ENCODE results near the gene FSIP1.

DNA sequence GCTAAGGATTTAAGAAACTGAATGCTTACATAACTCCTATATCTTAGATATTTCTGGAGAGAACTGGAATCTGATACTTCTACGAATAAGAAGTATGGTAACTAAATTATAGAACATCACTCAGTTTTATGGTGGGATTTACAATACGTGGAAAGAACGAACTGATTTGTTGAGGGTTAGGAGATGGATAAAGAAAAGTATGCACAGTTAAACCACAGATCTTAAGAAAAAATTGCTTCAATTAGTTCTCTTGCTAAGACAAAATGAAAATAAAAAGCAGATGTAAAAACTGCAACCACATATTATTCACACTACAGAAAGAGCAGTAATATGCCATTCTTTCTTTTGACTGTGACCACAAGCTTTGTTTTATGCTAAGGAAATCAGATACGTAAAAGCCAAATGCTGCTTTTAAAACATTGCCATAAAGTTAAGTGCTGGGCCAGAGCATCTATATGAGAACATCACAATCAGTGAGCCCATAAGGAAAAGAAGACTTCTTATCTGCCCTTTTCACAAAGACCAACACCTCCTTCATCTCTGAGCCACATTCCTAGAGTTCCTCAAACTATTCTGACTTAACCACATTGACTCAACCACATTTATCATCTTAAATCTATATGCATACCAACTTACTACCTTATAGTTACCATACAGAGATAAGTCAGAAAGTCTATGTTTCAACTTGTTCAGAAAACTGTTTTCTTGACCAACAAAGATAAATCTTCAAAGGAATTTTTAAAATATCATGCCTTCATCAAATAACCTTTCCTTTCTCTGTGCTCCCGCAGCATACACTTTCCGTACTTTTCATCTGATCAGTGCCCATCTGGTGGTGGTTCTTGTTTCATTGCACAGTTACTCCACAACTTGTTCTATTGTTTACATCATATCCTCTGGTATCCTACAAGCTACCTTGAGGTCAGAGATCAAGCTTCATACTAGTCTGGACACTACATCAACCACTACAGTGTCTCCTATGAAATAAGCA, 61.7 kb downstream of the FSIP1 start:
- TF ChIP-seq, protein P1, sequence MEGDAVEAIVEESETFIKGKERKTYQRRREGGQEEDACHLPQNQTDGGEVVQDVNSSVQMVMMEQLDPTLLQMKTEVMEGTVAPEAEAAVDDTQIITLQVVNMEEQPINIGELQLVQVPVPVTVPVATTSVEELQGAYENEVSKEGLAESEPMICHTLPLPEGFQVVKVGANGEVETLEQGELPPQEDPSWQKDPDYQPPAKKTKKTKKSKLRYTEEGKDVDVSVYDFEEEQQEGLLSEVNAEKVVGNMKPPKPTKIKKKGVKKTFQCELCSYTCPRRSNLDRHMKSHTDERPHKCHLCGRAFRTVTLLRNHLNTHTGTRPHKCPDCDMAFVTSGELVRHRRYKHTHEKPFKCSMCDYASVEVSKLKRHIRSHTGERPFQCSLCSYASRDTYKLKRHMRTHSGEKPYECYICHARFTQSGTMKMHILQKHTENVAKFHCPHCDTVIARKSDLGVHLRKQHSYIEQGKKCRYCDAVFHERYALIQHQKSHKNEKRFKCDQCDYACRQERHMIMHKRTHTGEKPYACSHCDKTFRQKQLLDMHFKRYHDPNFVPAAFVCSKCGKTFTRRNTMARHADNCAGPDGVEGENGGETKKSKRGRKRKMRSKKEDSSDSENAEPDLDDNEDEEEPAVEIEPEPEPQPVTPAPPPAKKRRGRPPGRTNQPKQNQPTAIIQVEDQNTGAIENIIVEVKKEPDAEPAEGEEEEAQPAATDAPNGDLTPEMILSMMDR (IDR thresholded peaks at IDR 0.05) = no peak
- no peak for TF ChIP-seq EP300 (IDR thresholded peaks at IDR 0.05)
- no peak for TF ChIP-seq POLR2A (IDR thresholded peaks at IDR 0.05)

Measured in ovary (tissue), 3 donors.